Transverse colon (tissue), 4 donors: ENCODE results near the gene IMP4. TPM values are rescaled to one million over a fixed set of nuclear protein-coding genes. Genes with fewer than 3 reads are reported as not detected.

Source experiments
- DNase-seq: peaks from one replicate; pipeline ENCODE4 v3.0.0-alpha.2; 2019
- H3K27ac ChIP-seq, 4 donors: fragments of 200-600 bp; sonication (generic); 2 replicates each; pipeline ENCODE4 v1.5.1; 2016 to 2018; ENCODE audit warnings: inconsistent platforms in 4 of 4
- H3K27me3 ChIP-seq: fragments of 200-600 bp; sonication (generic); 2 replicates; pipeline ENCODE4 v1.5.1; 2017; ENCODE audit warnings: inconsistent platforms
- H3K36me3 ChIP-seq, 4 donors: fragments of 200-600 bp; sonication (generic); 2 replicates each; pipeline ENCODE4 v1.5.1; 2017 to 2019; ENCODE audit warnings: inconsistent platforms in 4 of 4
- H3K4me1 ChIP-seq, 4 donors: fragments of 200-600 bp; sonication (generic); 2 replicates each; pipeline ENCODE4 v1.5.1; 2017 to 2020; ENCODE audit warnings: inconsistent platforms in 4 of 4
- H3K4me3 ChIP-seq, 4 donors: fragments of 200-600 bp; sonication (generic); 1 replicate in 1 of 4; 2 replicates in 3 of 4; pipeline versions ENCODE4 v1.5.1 to v1.6.1; 2017 to 2019; ENCODE audit warnings: inconsistent platforms in 4 of 4
- H3K9me3 ChIP-seq, 2 donors: fragments of 200-600 bp; sonication (generic); 2 replicates each; pipeline ENCODE4 v1.5.1; 2017 to 2019; ENCODE audit warnings: inconsistent platforms in 2 of 2
- CTCF ChIP-seq, 5 experiments: fragments of 200-600 bp in 3 of 5; fragments of 450-650 bp in 2 of 5; sonication (generic) in 3 of 5; IDR thresholded peaks; 1 replicate in 2 of 5; 2 replicates in 3 of 5; pipeline ENCODE4 v1.5.1; 2016 to 2017; ENCODE audit warnings: antibody characterized with exemption in 5 of 5, inconsistent platforms in 3 of 5, mild to moderate bottlenecking in 2 of 5, moderate library complexity in 1 of 5
- EP300 ChIP-seq: sonication (generic); formaldehyde crosslinking; IDR thresholded peaks from one replicate; pipeline ENCODE4 v1.6.1; 2017; ENCODE audit warnings: antibody characterized with exemption, low read depth
- POLR2A ChIP-seq: fragments of 450-650 bp; IDR thresholded peaks from one replicate; pipeline ENCODE4 v1.6.1; 2016; ENCODE audit warnings: antibody characterized with exemption, mild to moderate bottlenecking, moderate library complexity
- POLR2AphosphoS5 ChIP-seq, 3 donors: sonication (generic); formaldehyde crosslinking; IDR thresholded peaks; one replicate each; pipeline ENCODE4 v1.6.1; 2016; ENCODE audit warnings: antibody characterized with exemption in 3 of 3
- WGBS, 2 donors: methylation state at CpG; one replicate each; pipeline ENCODE4 v1.1.5; 2018; ENCODE audit warnings: low coverage in 1 of 2; 5-methylcytosine and 5-hydroxymethylcytosine counted together
- in situ Hi-C, 4 donors: fragments of 200-750 bp; cut with MboI; loops; one replicate each; pipeline versions ENCODE4 v1.15.0 to v1.15.1; 2017; ENCODE audit warnings: low sequenced_read_pairs in 3 of 4, low pct_ligation_motif_present in 1 of 4, low pct_unique_long_range_greater_than_20kb in 1 of 4
- intact Hi-C: fragments of 100-400 bp; cut with DNase I; formaldehyde crosslinking; loops from one replicate; pipeline ENCODE4 v1.15.1; 2023; ENCODE audit warnings: low total_unique reads
- total RNA-seq, 4 donors: library from RNA; depleted of rRNA; stranded (reverse); fragments of >200 nt; gene quantifications; one replicate each; pipeline ENCODE4 v1.1.0, GENCODE V29; 2016

The IMP4 gene
- total RNA-seq, 4 donors from 2014 or later, result 52.1 to 367 (median 83.7) TPM

GRCh38 chr2:130377491-130377890 lies 34.8 kb downstream of the IMP4 start:
- Histone ChIP-seq H3K4me1 (peaks cover 6 to 29% (median 12%) of the 10 kb centered on the region in 4 donors), H3K27ac (no peak overlapping the region), H3K27me3 (no peaks in the 10 kb centered on the region), H3K9me3 (no peaks in the 10 kb centered on the region), H3K36me3 (no peaks in the 10 kb centered on the region), H3K4me3 (no peak overlapping the region)
- 94 to 95% methylated on average over 3 to 5 of the region's 5 CpGs for WGBS, 2 donors
- no peak for DNase-seq
- intact Hi-C loops, result no loop called here
- TF ChIP-seq CTCF (IDR thresholded peaks at IDR 0.05), result no peak
- no peak for TF ChIP-seq EP300
- TF ChIP-seq POLR2AphosphoS5 (IDR thresholded peaks at IDR 0.05), result no peak
- no peak for TF ChIP-seq POLR2A
- in situ Hi-C loops, result no loop called here

GRCh38 chr2:130378206-130378897 lies 35.7 kb downstream of the IMP4 start:
- in situ Hi-C loops (no loop called here), intact Hi-C loops (no loop called here)
- 84 to 100% methylated on average over 1 to 3 of the region's 3 CpGs for WGBS, 2 donors
- no peaks in the 10 kb centered on the region for H3K9me3 ChIP-seq
- H3K4me3 ChIP-seq, result no peak overlapping the region
- no peak overlapping the region for H3K27ac ChIP-seq
- H3K27me3 ChIP-seq, result no peaks in the 10 kb centered on the region
- H3K36me3 ChIP-seq, result no peaks in the 10 kb centered on the region
- DNase-seq, result no peak
- TF ChIP-seq POLR2AphosphoS5 (IDR thresholded peaks at IDR 0.05), result no peak
- TF ChIP-seq POLR2A, result no peak
- no peak for TF ChIP-seq EP300
- TF ChIP-seq CTCF (IDR thresholded peaks at IDR 0.05), result no peak
- H3K4me1 ChIP-seq, result peaks cover 2 to 22% (median 7%) of the 10 kb centered on the region in 4 donors

- no peak for DNase-seq
- Histone ChIP-seq H3K4me1 (peaks cover 0 to 18% (median 2%) of the 10 kb centered on the region in 4 donors), H3K27ac (no peak overlapping the region), H3K27me3 (no peaks in the 10 kb centered on the region), H3K4me3 (no peak overlapping the region), H3K36me3 (no peaks in the 10 kb centered on the region), H3K9me3 (no peaks in the 10 kb centered on the region)
- 81% methylated on average over 3 of the region's 3 CpGs; no CpG with 5 or more reads in 1 of the 2 donors for WGBS, 2 donors
- intact Hi-C loops, result no loop called here
- TF ChIP-seq EP300, result no peak
- no peak for TF ChIP-seq POLR2A
- TF ChIP-seq CTCF (IDR thresholded peaks at IDR 0.05), result no peak
- TF ChIP-seq POLR2AphosphoS5 (IDR thresholded peaks at IDR 0.05), result no peak
- in situ Hi-C loops, result no loop called here
Observed at GRCh38 chr2:130378898-130379214, 36.2 kb downstream of the IMP4 start.

GRCh38 chr2:130380096-130380934 lies 37.6 kb downstream of the IMP4 start:
- no peak for DNase-seq
- Histone ChIP-seq H3K36me3 (no peaks in the 10 kb centered on the region), H3K27ac (no peak overlapping the region), H3K4me1 (peaks cover 0 to 6% (median 0%) of the 10 kb centered on the region in 4 donors), H3K9me3 (no peaks in the 10 kb centered on the region), H3K27me3 (no peaks in the 10 kb centered on the region), H3K4me3 (no peak overlapping the region)
- in situ Hi-C loops, result no loop called here
- intact Hi-C loops, result no loop called here
- WGBS, 2 donors, result 94 to 100% methylated on average over 1 to 11 of the region's 11 CpGs
- TF ChIP-seq CTCF (IDR thresholded peaks at IDR 0.05) (no peak), EP300 (no peak), POLR2AphosphoS5 (IDR thresholded peaks at IDR 0.05) (no peak), POLR2A (no peak)
